Heart left ventricle (tissue), 16 donors: ENCODE results near the gene CLCN1. TPM values are rescaled to one million over a fixed set of nuclear protein-coding genes. Genes with fewer than 3 reads are reported as not detected.
A peak's percentile ranks its signal among the peaks of the same experiment; 100 is the strongest.

ENCODE experiments used
- ATAC-seq, 4 donors: fragments of 200-7000 bp; cut with Tn5 transposase; one replicate each; pipeline ENCODE4 v1.9.1; 2020 to 2022; ENCODE audit warnings: moderate library complexity in 4 of 4, mild to moderate bottlenecking in 3 of 4, moderate number of reproducible peaks in 1 of 4
- DNase-seq, 5 donors: peaks; one replicate each; pipeline ENCODE4 v3.0.0-alpha.2; 2020
- H3K27ac ChIP-seq, 12 donors: fragments of 200-600 bp; sonication (generic) in 4 of 12; one replicate each; pipeline versions ENCODE4 v1.5.0 to v1.8.0; 2016 to 2022; ENCODE audit warnings: mild to moderate bottlenecking in 2 of 12
- H3K27me3 ChIP-seq, 9 donors: fragments of 200-600 bp; sonication (generic) in 2 of 9; one replicate each; pipeline versions ENCODE4 v1.5.1 to v1.8.0; 2016 to 2022; ENCODE audit warnings: mild to moderate bottlenecking in 3 of 9
- H3K36me3 ChIP-seq, 9 donors: fragments of 200-600 bp; sonication (generic) in 2 of 9; one replicate each; pipeline versions ENCODE4 v1.5.0 to v1.8.0; 2018 to 2022; ENCODE audit warnings: mild to moderate bottlenecking in 2 of 9
- H3K4me1 ChIP-seq, 12 donors: fragments of 200-600 bp; sonication (generic) in 4 of 12; one replicate each; pipeline versions ENCODE4 v1.5.0 to v1.8.0; 2016 to 2022; ENCODE audit warnings: mild to moderate bottlenecking in 3 of 12
- H3K4me3 ChIP-seq, 12 donors: fragments of 200-600 bp; sonication (generic) in 4 of 12; one replicate each; pipeline versions ENCODE4 v1.5.0 to v1.8.0; 2017 to 2022; ENCODE audit warnings: mild to moderate bottlenecking in 9 of 12, moderate library complexity in 4 of 12
- H3K9me3 ChIP-seq, 12 donors: fragments of 200-600 bp; sonication (generic) in 4 of 12; one replicate each; pipeline versions ENCODE4 v1.5.0 to v1.8.0; 2016 to 2022; ENCODE audit warnings: mild to moderate bottlenecking in 1 of 12
- POLR2A ChIP-seq, 2 donors: fragments of 450-650 bp; IDR thresholded peaks; one replicate each; pipeline ENCODE4 v1.6.1; 2017; ENCODE audit warnings: antibody characterized with exemption in 2 of 2, mild to moderate bottlenecking in 2 of 2, moderate library complexity in 2 of 2
- WGBS, 4 donors: extraction: QIAGEN DNeasy Blood & Tissue Kit in 2 of 4; methylation state at CpG; one replicate each; pipeline versions ENCODE4 v1.1.5 to v1.1.7; 2013 to 2018; 5-methylcytosine and 5-hydroxymethylcytosine counted together
- intact Hi-C, 10 donors: fragments of 100-400 bp; cut with DNase I; formaldehyde crosslinking; loops; one replicate each; pipeline versions ENCODE4 v1.11.1 to v1.14.2; 2022
- polyA plus RNA-seq, 2 donors: library from polyadenylated mRNA; stranded (reverse); fragments of 200-250 nt; gene quantifications; one replicate each; pipeline ENCODE4 v1.2.3, GENCODE V29; 2013
- total RNA-seq, 9 donors: library from RNA; depleted of rRNA in 2 of 9; stranded (reverse); fragments of >200 nt in 2 of 9; fragmentation: NEBNext Ultra II Directional in 3 of 9; extraction: Animal tissue kit (Norgen Biotek cat#: 25700) in 3 of 9; gene quantifications; one replicate each; pipeline versions ENCODE4 v1.1.0 to v1.2.4, GENCODE V29; 2016 to 2023
- TF ChIP-seq, protein P1 (sequence below), 12 donors: fragments of 200-600 bp; sonication (generic) in 4 of 12; IDR thresholded peaks; one replicate each; pipeline versions ENCODE4 v1.5.0 to v1.8.0; 2018 to 2022; ENCODE audit warnings: antibody characterized with exemption in 12 of 12, mild to moderate bottlenecking in 5 of 12
- donor health status: ischemic (EF 13 %, LVEDD 7.1; RV severe dilation, severe dysfunction).
- donor health status: healthy with polysubstance abuse.
- donor health status: DM: no; HTN: yes; CAD: no.
- donor health status: DM: no; HTN: no; CAD: no.
- donor health status: ischemic (EF 25% LVEDD 6.9; RV normal size, moderate dysfunction).
- donor health status: ischemic (EF 25% LVEDD 5.7; RV mildly dilated, moderate dysfunction).
- donor health status: healthy.
- donor health status: DM: yes; HTN: yes; CAD: no.
- donor health status: ischemic (EF 35%, LVEDD 5.7; RV mildly dilated, moderate dysfunction).
- donor health status: nonischemic (EF 11% LVEDD 7.7; RV severe dilation, severe dysfunction).
- donor health status: DM: yes; HTN: yes; CAD: no.
- donor health status: PGD.
- donor health status: ischemic (EF 29% LVEDD 5.4; RV normal size, mild dysfunction).
- donor health status: nonischemic (EF 23%, LVEDD 6.1; RV moderate dilation, normal function).

CLCN1 gene
- total and polyA plus RNA-seq, 11 donors, result 0.03 to 1.4 TPM; not detected in 9

DNA sequence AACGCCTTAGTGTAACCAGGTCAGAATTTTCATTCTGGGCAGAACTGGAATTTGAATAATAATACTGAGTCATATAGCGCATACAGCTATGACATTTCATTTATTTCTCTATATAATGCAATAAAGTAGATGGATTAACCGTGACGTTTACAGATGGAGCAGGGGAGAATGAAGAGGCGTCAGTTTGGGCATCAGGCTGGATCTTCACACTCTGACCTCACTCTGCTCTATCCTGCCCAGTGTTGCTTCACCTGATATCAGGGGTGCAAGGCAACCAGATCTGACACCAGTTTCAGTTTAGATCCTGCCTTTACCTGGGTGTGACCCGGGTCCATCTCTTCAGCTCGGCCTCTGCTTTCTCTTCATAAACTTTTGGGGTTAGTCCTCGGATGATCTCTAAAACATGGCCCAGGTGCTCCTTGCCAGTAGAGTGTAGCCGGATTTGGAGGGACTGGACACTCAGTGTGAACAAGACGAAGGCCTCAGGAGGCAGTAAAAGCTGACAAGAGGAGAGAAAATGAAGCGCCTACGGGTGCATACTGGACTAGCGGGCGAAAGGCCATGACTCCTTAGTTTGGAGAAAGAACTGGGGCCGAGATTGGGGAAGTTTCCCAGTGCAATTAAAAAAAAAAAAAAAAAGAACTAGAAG is 63.8 kb downstream of the CLCN1 start:
- H3K27me3 ChIP-seq, result no peaks in the 10 kb centered on the region
- H3K4me1 ChIP-seq, result peaks cover 5 to 79% (median 39%) of the 10 kb centered on the region in 12 donors
- intact Hi-C loops, result loop anchor here (1.0 to 10.0 kb wide), 11 partner anchors 29 to 525 kb away; partner anchors contain the start of genes CASP2 (in 4 of the 10), TMEM139 (in 2 of the 10), EPHA1 (in 1 of the 10) and GSTK1 (in 1 of the 10)

DNA sequence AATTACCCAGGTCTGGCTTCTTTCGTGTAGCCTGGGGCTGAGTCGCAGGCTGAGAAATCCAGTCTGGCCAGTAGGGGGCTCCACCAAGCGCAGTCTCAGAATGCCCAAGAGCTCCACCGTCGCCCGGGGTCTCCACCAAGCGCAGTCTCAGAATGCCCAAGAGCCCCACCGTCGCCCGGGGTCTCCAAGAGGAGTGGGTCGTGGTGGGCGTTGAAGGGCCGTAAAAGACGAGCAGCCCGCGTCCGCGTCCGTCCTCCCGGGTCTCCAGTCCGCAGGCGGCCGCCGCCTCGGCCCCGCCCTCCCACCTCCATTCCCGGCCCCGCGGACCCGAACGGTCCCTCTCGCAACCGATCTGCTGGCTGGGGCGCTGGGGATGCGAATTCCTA is 64.3 kb downstream of the CLCN1 start:
- Histone ChIP-seq H3K4me3 (peak overlapping the region; percentile 62 to 96 (median 86)), H3K27ac (peak overlapping the region; percentile 97 to 100 (median 99)), H3K4me1 (peaks cover 5 to 79% (median 43%) of the 10 kb centered on the region in 12 donors), H3K27me3 (no peaks in the 10 kb centered on the region), H3K36me3 (peaks cover 0 to 17% (median 2%) of the 10 kb centered on the region in 9 donors), H3K9me3 (no peaks in the 10 kb centered on the region)
- ATAC-seq, result peak; percentile 62 to 71 (median 66)
- intact Hi-C loops, result loop anchor here in 8 of 10 donors (1.0 to 10.0 kb wide), 9 partner anchors 29 to 525 kb away; partner anchors contain the start of genes CASP2 (in 4 of the 8), TMEM139 (in 2 of the 8), EPHA1 (in 1 of the 8) and TCAF1 (in 1 of the 8)
- peak; percentile 86 to 91 (median 89) for DNase-seq
- 0 to 1% (median 0%) methylated on average over 35 of the region's 35 CpGs for WGBS, 4 donors
- TF ChIP-seq, protein P1, sequence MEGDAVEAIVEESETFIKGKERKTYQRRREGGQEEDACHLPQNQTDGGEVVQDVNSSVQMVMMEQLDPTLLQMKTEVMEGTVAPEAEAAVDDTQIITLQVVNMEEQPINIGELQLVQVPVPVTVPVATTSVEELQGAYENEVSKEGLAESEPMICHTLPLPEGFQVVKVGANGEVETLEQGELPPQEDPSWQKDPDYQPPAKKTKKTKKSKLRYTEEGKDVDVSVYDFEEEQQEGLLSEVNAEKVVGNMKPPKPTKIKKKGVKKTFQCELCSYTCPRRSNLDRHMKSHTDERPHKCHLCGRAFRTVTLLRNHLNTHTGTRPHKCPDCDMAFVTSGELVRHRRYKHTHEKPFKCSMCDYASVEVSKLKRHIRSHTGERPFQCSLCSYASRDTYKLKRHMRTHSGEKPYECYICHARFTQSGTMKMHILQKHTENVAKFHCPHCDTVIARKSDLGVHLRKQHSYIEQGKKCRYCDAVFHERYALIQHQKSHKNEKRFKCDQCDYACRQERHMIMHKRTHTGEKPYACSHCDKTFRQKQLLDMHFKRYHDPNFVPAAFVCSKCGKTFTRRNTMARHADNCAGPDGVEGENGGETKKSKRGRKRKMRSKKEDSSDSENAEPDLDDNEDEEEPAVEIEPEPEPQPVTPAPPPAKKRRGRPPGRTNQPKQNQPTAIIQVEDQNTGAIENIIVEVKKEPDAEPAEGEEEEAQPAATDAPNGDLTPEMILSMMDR (IDR thresholded peaks at IDR 0.05), result peak; percentile 83 to 97 (median 90)
- TF ChIP-seq POLR2A (IDR thresholded peaks at IDR 0.05), result no peak

More for the DNA sequence above, 63.8 kb downstream of the CLCN1 start:
- peak overlapping the region in 11 of 12 donors; percentile 97 to 100 (median 99) for H3K27ac ChIP-seq
- TF ChIP-seq, protein P1 (IDR thresholded peaks at IDR 0.05), result no peak
- no peak for TF ChIP-seq POLR2A (IDR thresholded peaks at IDR 0.05)
- no peaks in the 10 kb centered on the region for H3K9me3 ChIP-seq
- ATAC-seq, result peak in 3 of 4 donors; percentile 0 to 1 (median 0)
- no peak for DNase-seq
- 31 to 36% (median 35%) methylated on average over 15 of the region's 15 CpGs for WGBS, 4 donors
- H3K4me3 ChIP-seq, result peak overlapping the region in 11 of 12 donors; percentile 62 to 96 (median 88)
- H3K36me3 ChIP-seq, result peaks cover 0 to 17% (median 2%) of the 10 kb centered on the region in 9 donors

- TF ChIP-seq, protein P1 (IDR thresholded peaks at IDR 0.05), result no peak
- TF ChIP-seq POLR2A (IDR thresholded peaks at IDR 0.05), result peak; percentile 35 to 63
- Histone ChIP-seq H3K27me3 (no peaks in the 10 kb centered on the region), H3K4me1 (peaks cover 5 to 79% (median 48%) of the 10 kb centered on the region in 12 donors), H3K27ac (peak within 1 kb of the TSS; percentile 97 to 100 (median 99)), H3K9me3 (no peaks in the 10 kb centered on the region), H3K36me3 (peaks cover 0 to 17% (median 2%) of the 10 kb centered on the region in 9 donors), H3K4me3 (peak within 1 kb of the TSS; percentile 62 to 96 (median 86))
- ATAC-seq (peak; percentile 90 to 95 (median 94)), DNase-seq (peak; percentile 97 to 98 (median 98))
- 0 to 1% (median 0%) methylated on average over 12 to 72 of the region's 72 CpGs for WGBS, 4 donors
- intact Hi-C loops, result loop anchor here in 8 of 10 donors (1.0 to 10.0 kb wide), 9 partner anchors 28 to 524 kb away; partner anchors contain the start of genes CASP2 (in 4 of the 8), TMEM139 (in 2 of the 8), EPHA1 (in 1 of the 8) and TCAF1 (in 1 of the 8)
These were observed 64.9 kb downstream of the CLCN1 start, which contains the start of gene ZYX for GRCh38 chr7:143380646-143381426. Gene ZYX, plus strand, starts transcription at chr7:143381345. Its CDS starts 227 bp downstream, at chr7:143381572.
